Thyroid gland (tissue), 4 donors: ENCODE data around the gene PATJ.

Experiments used
- POLR2A ChIP-seq, 2 donors: fragments of 450-650 bp; IDR thresholded peaks; one replicate each; pipeline ENCODE4 v1.6.1; 2017; ENCODE audit warnings: antibody characterized with exemption in 2 of 2, mild to moderate bottlenecking in 2 of 2, moderate library complexity in 1 of 2
- TF ChIP-seq, protein P1 (sequence below), 6 experiments: fragments of 200-600 bp in 3 of 6; fragments of 450-650 bp in 3 of 6; sonication (generic) in 3 of 6; IDR thresholded peaks; one replicate each; pipeline ENCODE4 v1.5.1; 2016 to 2019; ENCODE audit warnings: antibody characterized with exemption in 6 of 6, mild to moderate bottlenecking in 2 of 6, inconsistent platforms in 1 of 6, moderate library complexity in 1 of 6

GRCh38 chr1:62198781-62199125 lies 456.5 kb downstream of the PATJ start:
- TF ChIP-seq, protein P1, sequence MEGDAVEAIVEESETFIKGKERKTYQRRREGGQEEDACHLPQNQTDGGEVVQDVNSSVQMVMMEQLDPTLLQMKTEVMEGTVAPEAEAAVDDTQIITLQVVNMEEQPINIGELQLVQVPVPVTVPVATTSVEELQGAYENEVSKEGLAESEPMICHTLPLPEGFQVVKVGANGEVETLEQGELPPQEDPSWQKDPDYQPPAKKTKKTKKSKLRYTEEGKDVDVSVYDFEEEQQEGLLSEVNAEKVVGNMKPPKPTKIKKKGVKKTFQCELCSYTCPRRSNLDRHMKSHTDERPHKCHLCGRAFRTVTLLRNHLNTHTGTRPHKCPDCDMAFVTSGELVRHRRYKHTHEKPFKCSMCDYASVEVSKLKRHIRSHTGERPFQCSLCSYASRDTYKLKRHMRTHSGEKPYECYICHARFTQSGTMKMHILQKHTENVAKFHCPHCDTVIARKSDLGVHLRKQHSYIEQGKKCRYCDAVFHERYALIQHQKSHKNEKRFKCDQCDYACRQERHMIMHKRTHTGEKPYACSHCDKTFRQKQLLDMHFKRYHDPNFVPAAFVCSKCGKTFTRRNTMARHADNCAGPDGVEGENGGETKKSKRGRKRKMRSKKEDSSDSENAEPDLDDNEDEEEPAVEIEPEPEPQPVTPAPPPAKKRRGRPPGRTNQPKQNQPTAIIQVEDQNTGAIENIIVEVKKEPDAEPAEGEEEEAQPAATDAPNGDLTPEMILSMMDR (IDR thresholded peaks at IDR 0.05), result no peak
- TF ChIP-seq POLR2A (IDR thresholded peaks at IDR 0.05), result no peak
